ENCODE measurements around the gene NPHP4.

NPHP4 gene

GRCh38 chr1:6014130-6014999, 22.1 kb upstream of the NPHP4 start:
- TF ChIP-seq CTCF (IDR thresholded peaks at IDR 0.05; ENCODE audit: low read depth, low read length): no peak
- H3K4me3 ChIP-seq (replicated peaks in 1 of 2; ENCODE audit: low read depth in 2 of 2, low read length in 2 of 2): no peak overlapping the region
- DNase-seq (ENCODE audit: low read depth in 2 of 2): no peak

GRCh38 chr1:6013491-6013890, 21.3 kb upstream of the NPHP4 start:
- no peak overlapping the region for H3K4me3 ChIP-seq (replicated peaks in 1 of 2; ENCODE audit: low read depth in 2 of 2, low read length in 2 of 2)
- TF ChIP-seq CTCF (IDR thresholded peaks at IDR 0.05; ENCODE audit: low read depth, low read length): no peak
- no peak for DNase-seq (ENCODE audit: low read depth in 2 of 2)

- H3K4me3 ChIP-seq (replicated peaks in 1 of 2; ENCODE audit: low read depth in 2 of 2, low read length in 2 of 2): no peak overlapping the region
- DNase-seq (ENCODE audit: low read depth in 2 of 2): no peak
- no peak for TF ChIP-seq CTCF (IDR thresholded peaks at IDR 0.05; ENCODE audit: low read depth, low read length)
Measured at GRCh38 chr1:6012529-6013318, 20.5 kb upstream of the NPHP4 start.

- no peak for DNase-seq (ENCODE audit: low read depth in 2 of 2)
Measured at GRCh38 chr1:6011946-6012258, 19.7 kb upstream of the NPHP4 start.

GRCh38 chr1:6011161-6011945, 19.1 kb upstream of the NPHP4 start:
- no peak for TF ChIP-seq CTCF (IDR thresholded peaks at IDR 0.05; ENCODE audit: low read depth, low read length)
- DNase-seq (ENCODE audit: low read depth in 2 of 2): no peak
- no peak overlapping the region for H3K4me3 ChIP-seq (replicated peaks in 1 of 2; ENCODE audit: low read depth in 2 of 2, low read length in 2 of 2)

More at GRCh38 chr1:6011946-6012258, 19.7 kb upstream of the NPHP4 start:
- no peak for TF ChIP-seq CTCF (IDR thresholded peaks at IDR 0.05; ENCODE audit: low read depth, low read length)
- H3K4me3 ChIP-seq (replicated peaks in 1 of 2; ENCODE audit: low read depth in 2 of 2, low read length in 2 of 2): no peak overlapping the region

GRCh38 chr1:6010554-6010953, 18.3 kb upstream of the NPHP4 start:
- DNase-seq (ENCODE audit: low read depth in 2 of 2): no peak
- TF ChIP-seq CTCF (IDR thresholded peaks at IDR 0.05; ENCODE audit: low read depth, low read length): no peak
- H3K4me3 ChIP-seq (replicated peaks in 1 of 2; ENCODE audit: low read depth in 2 of 2, low read length in 2 of 2): no peak overlapping the region
